Panc1 (cell line): ENCODE results near the gene DNAH3. TPM values are rescaled to one million over a fixed set of nuclear protein-coding genes. Genes with fewer than 3 reads are reported as not detected.
A peak's percentile ranks its signal among the peaks of the same experiment; 100 is the strongest.

Experiments used
- ATAC-seq: fragments of 200-7000 bp; cut with Tn5 transposase; 2 replicates; pipeline ENCODE4 v1.9.1; 2020; ENCODE audit warnings: mild to moderate bottlenecking, moderate library complexity
- BruUV-seq: library from RNA; stranded (reverse); fragments of 400-500 nt; replicated peaks from 2 replicates; lab custom pipeline; 2021; lab: Mats Ljungman, UMichigan
- CTCF ChIA-PET: fragments of 300-600 bp; sonication (Branson Sonifier 250); formaldehyde crosslinking; loops from one replicate; lab custom pipeline; 2022; ENCODE audit warnings: antibody characterized with exemption; lab: Charles Lee
- POLR2A ChIA-PET: fragments of 300-600 bp; sonication (Branson Sonifier 250); formaldehyde crosslinking; loops from one replicate; lab custom pipeline; 2022; ENCODE audit warnings: antibody characterized with exemption; lab: Charles Lee
- DNase-seq: peaks from one replicate; pipeline ENCODE4 v3.0.0-alpha.2; 2010; ENCODE audit warnings: low read depth, low spot score
- H3K27ac ChIP-seq: 2 replicates; pipeline ENCODE4 v1.5.1; 2011; ENCODE audit warnings: mild to moderate bottlenecking, low read length, inconsistent platforms
- H3K27me3 ChIP-seq: fragments of 200-500 bp; sonication (Bioruptor generic); 2 replicates; pipeline ENCODE4 v1.6.0; 2014; ENCODE audit warnings: low read length, inconsistent platforms; ENCODE audit not compliant: control insufficient read depth, insufficient read depth
- H3K36me3 ChIP-seq: fragments of 200-500 bp; sonication (Bioruptor generic); 2 replicates; pipeline ENCODE4 v1.5.1; 2014; ENCODE audit warnings: inconsistent platforms, mild to moderate bottlenecking, low read length, moderate library complexity; ENCODE audit not compliant: control insufficient read depth, insufficient read depth
- H3K4me1 ChIP-seq: 2 replicates; pipeline ENCODE4 v1.5.1; 2011; ENCODE audit warnings: inconsistent platforms, mild to moderate bottlenecking, low read length, moderate library complexity; ENCODE audit not compliant: control insufficient read depth, insufficient read depth
- H3K4me3 ChIP-seq, 2 experiments: 2 replicates each; pipeline ENCODE4 v1.5.1; 2011 to 2012; ENCODE audit warnings: low read depth in 2 of 2, low read length in 2 of 2, mild to moderate bottlenecking in 2 of 2, inconsistent platforms in 1 of 2, moderate library complexity in 1 of 2
- H3K9me3 ChIP-seq: fragments of 200-500 bp; sonication (Bioruptor generic); 2 replicates; pipeline ENCODE4 v1.5.1; 2014; ENCODE audit warnings: low read depth, mild to moderate bottlenecking, inconsistent platforms, low read length, moderate library complexity; ENCODE audit not compliant: control insufficient read depth, insufficient read depth
- CTCF ChIP-seq: fragments of 450-650 bp; IDR thresholded peaks from 2 replicates; pipeline ENCODE4 v1.5.1; 2017; ENCODE audit warnings: mild to moderate bottlenecking
- POLR2AphosphoS5 ChIP-seq: IDR thresholded peaks from 2 replicates; pipeline ENCODE4 v1.6.1; 2012; ENCODE audit warnings: mild to moderate bottlenecking, low read depth, low read length, moderate library complexity
- REST ChIP-seq, 2 experiments: IDR thresholded peaks; 2 replicates each; pipeline ENCODE4 v1.6.1; 2011 to 2012; ENCODE audit warnings: low read depth in 2 of 2, control low read depth in 1 of 2, low read length in 1 of 2, mild to moderate bottlenecking in 1 of 2, moderate library complexity in 1 of 2; ENCODE audit not compliant: insufficient read depth in 1 of 2
- SIN3A ChIP-seq: IDR thresholded peaks from 2 replicates; pipeline ENCODE4 v1.6.1; 2012; ENCODE audit warnings: low read depth, mild to moderate bottlenecking, low read length, moderate library complexity, borderline replicate concordance; ENCODE audit not compliant: insufficient read depth
- TCF7L2 ChIP-seq: IDR thresholded peaks from 2 replicates; pipeline ENCODE4 v1.6.1; 2011; ENCODE audit warnings: mild to moderate bottlenecking, low read depth, low read length, inconsistent platforms
- in situ Hi-C: cut with HindIII; loops from 2 replicates; pipeline ENCODE4 v1.10.0; 2016; ENCODE audit warnings: low sequenced_read_pairs, low pct_unique_long_range_greater_than_20kb
- intact Hi-C: fragments of 100-400 bp; cut with micrococcal nuclease; formaldehyde crosslinking; loops from one replicate; pipeline ENCODE4 v1.10.0; 2022; ENCODE audit not compliant: unreplicated experiment
- total RNA-seq: library from RNA; stranded (reverse); gene quantifications from one replicate; pipeline ENCODE4 v1.2.1, GENCODE V29; 2021; ENCODE audit not compliant: unreplicated experiment

The DNAH3 gene
- total RNA-seq, 1 experiment from 2014 or later = 0.62 TPM

DNA sequence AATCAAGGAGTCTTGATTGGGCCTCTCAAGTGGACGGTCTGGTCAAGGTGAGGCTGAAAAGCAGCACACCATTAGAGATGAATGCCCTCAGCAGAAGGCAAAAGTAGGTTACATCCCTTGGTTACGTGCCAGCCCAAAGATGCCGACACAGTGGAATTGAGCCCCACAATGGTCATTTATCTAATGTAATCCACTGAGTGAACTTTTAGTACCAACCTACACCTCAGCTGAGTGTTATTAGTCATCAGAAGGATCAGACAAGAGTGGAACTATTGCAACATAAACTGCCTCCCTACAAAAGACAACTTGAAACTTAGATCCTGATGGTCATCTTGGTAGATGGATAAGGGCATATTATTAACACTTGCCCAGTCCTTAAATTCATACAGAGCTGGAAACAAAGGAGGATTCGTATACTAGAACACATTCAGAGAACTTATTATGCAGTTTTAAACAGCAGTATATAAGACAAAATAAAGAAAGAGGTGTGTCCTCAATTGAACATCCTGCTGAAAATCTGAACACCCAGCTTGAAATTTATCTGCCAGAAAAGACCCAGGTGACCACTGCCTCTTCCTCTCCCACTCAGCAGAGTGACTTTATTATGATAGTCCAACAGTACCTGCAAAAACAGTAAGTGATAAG is 253.3 kb downstream of the DNAH3 start:
- BruUV-seq = TSS peak; percentile 70
- DNase-seq (no peak), ATAC-seq (no peak)
- intact Hi-C loops = no loop called here
- in situ Hi-C loops = no loop called here
- no peak overlapping the region for H3K27ac ChIP-seq
- no peak overlapping the region for H3K4me3 ChIP-seq
- H3K36me3 ChIP-seq = peaks cover 3% of the 10 kb centered on the region
- no peaks in the 10 kb centered on the region for H3K9me3 ChIP-seq
- H3K4me1 ChIP-seq = peaks cover 25% of the 10 kb centered on the region
- ChIA-PET POLR2A (no interaction called here), CTCF (no interaction called here)
- no peaks in the 10 kb centered on the region for H3K27me3 ChIP-seq
- no peak for TF ChIP-seq SIN3A
- no peak for TF ChIP-seq POLR2AphosphoS5
- no peak for TF ChIP-seq CTCF
- no peak for TF ChIP-seq TCF7L2
- no peak for TF ChIP-seq REST (IDR thresholded peaks at IDR 0.05; ENCODE audit: insufficient read depth in 1 of 2, low read depth in 2 of 2, low read length in 1 of 2)

DNA sequence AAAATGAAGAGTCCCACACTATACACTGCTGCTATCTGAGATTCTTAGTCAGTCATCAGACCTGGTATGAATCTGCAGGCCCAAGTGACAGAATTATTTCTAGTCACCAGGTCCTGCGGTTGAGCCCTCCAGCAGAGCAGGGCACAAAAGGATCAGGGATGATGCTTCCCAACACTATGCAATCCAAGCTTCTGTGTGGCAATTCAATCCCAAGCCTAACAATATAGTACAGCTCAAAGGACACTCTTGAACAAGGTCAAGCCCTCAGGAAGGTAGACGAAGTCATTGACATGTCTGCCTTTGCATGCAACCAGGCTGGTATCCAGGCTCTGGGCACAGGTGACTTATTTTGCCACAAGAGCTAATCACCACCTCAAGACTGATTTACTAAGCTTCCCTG is 256.3 kb downstream of the DNAH3 start:
- ATAC-seq = no peak
- no peak overlapping the region for H3K27ac ChIP-seq
- peaks cover 3% of the 10 kb centered on the region; the same call in 1 of the 2 replicates for H3K36me3 ChIP-seq
- TF ChIP-seq CTCF (no peak), POLR2AphosphoS5 (no peak), TCF7L2 (no peak)
- H3K27me3 ChIP-seq = no peaks in the 10 kb centered on the region
- H3K4me3 ChIP-seq = no peak overlapping the region
- H3K4me1 ChIP-seq = peaks cover 15% of the 10 kb centered on the region
- in situ Hi-C loops = no loop called here
- intact Hi-C loops = no loop called here
- no peaks in the 10 kb centered on the region for H3K9me3 ChIP-seq
- ChIA-PET CTCF (no interaction called here), POLR2A (no interaction called here)
- no TSS peak for BruUV-seq
- DNase-seq = no peak
